SU-DHL-6 (cell line): ENCODE results near the gene THG1L.

Source experiments
- CTCF ChIP-seq: fragments of 200-600 bp; sonication (generic); IDR thresholded peaks from one replicate; pipeline ENCODE4 v1.5.1; 2017; ENCODE audit warnings: antibody characterized with exemption, mild to moderate bottlenecking, low read length, moderate library complexity; ENCODE audit not compliant: insufficient read depth, poor library complexity, severe bottlenecking
- EZH2phosphoT487 ChIP-seq: fragments of 200-600 bp; sonication (generic), shearing (Covaris generic); conservative IDR thresholded peaks from 2 replicates; pipeline ENCODE4 v1.6.1; 2018; ENCODE audit warnings: mild to moderate bottlenecking, antibody characterized with exemption, low read length, moderate library complexity, mixed read lengths

- TF ChIP-seq CTCF (no peak), EZH2phosphoT487 (no peak)
Observed at GRCh38 chr5:157739388-157740228, 8.4 kb downstream of the THG1L start.
